GM04503 (cell line): ENCODE results near the gene THSD4.

ENCODE experiments used
- DNase-seq: peaks from one replicate; pipeline ENCODE4 v3.0.0-alpha.2; 2012; ENCODE audit warnings: low read depth

The THSD4 gene

GRCh38 chr15:71753346-71753745, 638.1 kb downstream of the THSD4 start:
- no peak for DNase-seq

- DNase-seq = no peak
These were observed 639.4 kb downstream of the THSD4 start for GRCh38 chr15:71754660-71755059.

- DNase-seq = no peak
These were observed 640.1 kb downstream of the THSD4 start for GRCh38 chr15:71755092-71755970.

- DNase-seq = no peak
These were observed 641.5 kb downstream of the THSD4 start for GRCh38 chr15:71756599-71757352.

GRCh38 chr15:71757741-71758530, 642.7 kb downstream of the THSD4 start:
- no peak for DNase-seq

- no peak for DNase-seq
These were observed 643.4 kb downstream of the THSD4 start for GRCh38 chr15:71758711-71759110.

GRCh38 chr15:71760852-71761251, 645.6 kb downstream of the THSD4 start:
- DNase-seq = no peak

GRCh38 chr15:71761649-71762048, 646.4 kb downstream of the THSD4 start:
- DNase-seq = peak; percentile 66

GRCh38 chr15:71768184-71768583, 652.9 kb downstream of the THSD4 start:
- no peak for DNase-seq

- DNase-seq = no peak
These were observed 658.1 kb downstream of the THSD4 start for GRCh38 chr15:71773206-71773859.

- no peak for DNase-seq
These were observed 660.6 kb downstream of the THSD4 start for GRCh38 chr15:71775856-71776255.

GRCh38 chr15:71776304-71776703, 661.0 kb downstream of the THSD4 start:
- no peak for DNase-seq

- DNase-seq = no peak
These were observed 662.1 kb downstream of the THSD4 start for GRCh38 chr15:71777216-71777943.

- DNase-seq = no peak
These were observed 664.0 kb downstream of the THSD4 start for GRCh38 chr15:71779073-71779797.

GRCh38 chr15:71780115-71780976, 665.1 kb downstream of the THSD4 start:
- DNase-seq = no peak

- no peak for DNase-seq
These were observed 666.1 kb downstream of the THSD4 start for GRCh38 chr15:71781179-71781964.

- DNase-seq = no peak
These were observed 666.6 kb downstream of the THSD4 start for GRCh38 chr15:71781965-71782265.

GRCh38 chr15:71782422-71783165, 667.3 kb downstream of the THSD4 start:
- no peak for DNase-seq
